ENCODE results near the gene CENPP. TPM values are rescaled to one million over a fixed set of nuclear protein-coding genes. Genes with fewer than 3 reads are reported as not detected.

Gene CENPP
- total RNA-seq, 1 donor from 2014 or later: 1.9 TPM

GRCh38 chr9:92395617-92396016 lies 69.9 kb downstream of the CENPP start:
- H3K36me3 Mint-ChIP-seq (ENCODE audit: low read depth, unreplicated experiment): no peaks in the 10 kb centered on the region
- no peak for FAIRE-seq
- TF ChIP-seq, protein P1, sequence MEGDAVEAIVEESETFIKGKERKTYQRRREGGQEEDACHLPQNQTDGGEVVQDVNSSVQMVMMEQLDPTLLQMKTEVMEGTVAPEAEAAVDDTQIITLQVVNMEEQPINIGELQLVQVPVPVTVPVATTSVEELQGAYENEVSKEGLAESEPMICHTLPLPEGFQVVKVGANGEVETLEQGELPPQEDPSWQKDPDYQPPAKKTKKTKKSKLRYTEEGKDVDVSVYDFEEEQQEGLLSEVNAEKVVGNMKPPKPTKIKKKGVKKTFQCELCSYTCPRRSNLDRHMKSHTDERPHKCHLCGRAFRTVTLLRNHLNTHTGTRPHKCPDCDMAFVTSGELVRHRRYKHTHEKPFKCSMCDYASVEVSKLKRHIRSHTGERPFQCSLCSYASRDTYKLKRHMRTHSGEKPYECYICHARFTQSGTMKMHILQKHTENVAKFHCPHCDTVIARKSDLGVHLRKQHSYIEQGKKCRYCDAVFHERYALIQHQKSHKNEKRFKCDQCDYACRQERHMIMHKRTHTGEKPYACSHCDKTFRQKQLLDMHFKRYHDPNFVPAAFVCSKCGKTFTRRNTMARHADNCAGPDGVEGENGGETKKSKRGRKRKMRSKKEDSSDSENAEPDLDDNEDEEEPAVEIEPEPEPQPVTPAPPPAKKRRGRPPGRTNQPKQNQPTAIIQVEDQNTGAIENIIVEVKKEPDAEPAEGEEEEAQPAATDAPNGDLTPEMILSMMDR (IDR thresholded peaks at IDR 0.05; ENCODE audit: insufficient read depth, low read depth, low read length): no peak
- TF ChIP-seq EZH2 (IDR thresholded peaks at IDR 0.05; ENCODE audit: insufficient read depth, low read length): no peak

DNA sequence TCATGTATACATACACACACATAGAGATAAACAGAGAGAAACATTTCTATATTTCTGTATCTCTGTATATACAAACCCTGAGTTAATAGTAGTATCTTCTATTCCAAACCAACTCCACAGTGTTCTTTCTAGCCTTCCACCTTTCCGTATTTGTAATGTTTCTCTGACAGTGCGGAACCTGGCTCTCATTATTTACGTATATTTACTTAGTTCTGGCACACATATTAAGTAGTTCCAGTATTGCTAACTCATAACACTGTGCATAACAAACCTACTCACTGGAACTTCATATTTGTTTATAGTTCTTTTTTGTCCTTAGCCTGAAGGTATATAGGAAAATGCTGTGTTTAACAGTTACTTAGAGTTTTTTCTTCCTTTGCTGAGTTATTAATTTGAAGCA lies 72.1 kb downstream of the CENPP start:
- Histone ChIP-seq H3K27me3 (ENCODE audit: insufficient read depth, low read length) (no peaks in the 10 kb centered on the region), H2AFZ (ENCODE audit: low read depth, low read length) (no peak overlapping the region), H3K27ac (ENCODE audit: low read depth, low read length) (no peak overlapping the region), H3K9ac (ENCODE audit: low read length) (no peak overlapping the region), H3K4me2 (ENCODE audit: low read length) (no peak overlapping the region), H3K79me2 (ENCODE audit: insufficient read depth, low read length) (no peaks in the 10 kb centered on the region), H3K4me1 (ENCODE audit: insufficient read depth, low read length) (no peaks in the 10 kb centered on the region), H4K20me1 (ENCODE audit: insufficient read depth, low read length) (no peaks in the 10 kb centered on the region), H3K36me3 (ENCODE audit: insufficient read depth, low read length) (no peaks in the 10 kb centered on the region), H3K4me3 (ENCODE audit: insufficient read depth, low read depth, low read length) (no peak overlapping the region), H3K9me3 (ENCODE audit: insufficient read depth, low read depth, low read length) (no peaks in the 10 kb centered on the region)
- H3K4me1 Mint-ChIP-seq (ENCODE audit: low read depth, unreplicated experiment): no peaks in the 10 kb centered on the region
- no peak overlapping the region for H3K27ac Mint-ChIP-seq (ENCODE audit: unreplicated experiment)
- H3K36me3 Mint-ChIP-seq (ENCODE audit: low read depth, unreplicated experiment): no peaks in the 10 kb centered on the region
- DNase-seq (ENCODE audit: low read depth) (no peak), FAIRE-seq (no peak)
- no peak for TF ChIP-seq EZH2 (IDR thresholded peaks at IDR 0.05; ENCODE audit: insufficient read depth, low read length)
- TF ChIP-seq, protein P1 (IDR thresholded peaks at IDR 0.05; ENCODE audit: insufficient read depth, low read depth, low read length): no peak
- H3K9me3 Mint-ChIP-seq (ENCODE audit: unreplicated experiment): no peaks in the 10 kb centered on the region
- H3K27me3 Mint-ChIP-seq (ENCODE audit: low read depth, unreplicated experiment): no peaks in the 10 kb centered on the region
- no peak overlapping the region for H3K4me3 Mint-ChIP-seq (ENCODE audit: unreplicated experiment)

More at GRCh38 chr9:92395617-92396016, 69.9 kb downstream of the CENPP start:
- no peaks in the 10 kb centered on the region for H3K36me3 ChIP-seq (ENCODE audit: insufficient read depth, low read length)
- H3K9me3 ChIP-seq (ENCODE audit: insufficient read depth, low read depth, low read length): no peaks in the 10 kb centered on the region
- no peaks in the 10 kb centered on the region for H4K20me1 ChIP-seq (ENCODE audit: insufficient read depth, low read length)
- no peak overlapping the region for H3K4me2 ChIP-seq (ENCODE audit: low read length)
- Mint-ChIP-seq H3K27ac (ENCODE audit: unreplicated experiment) (no peak overlapping the region), H3K4me1 (ENCODE audit: low read depth, unreplicated experiment) (peaks cover 4% of the 10 kb centered on the region), H3K4me3 (ENCODE audit: unreplicated experiment) (no peak overlapping the region), H3K9me3 (ENCODE audit: unreplicated experiment) (no peaks in the 10 kb centered on the region), H3K27me3 (ENCODE audit: low read depth, unreplicated experiment) (no peaks in the 10 kb centered on the region)
- no peak overlapping the region for H3K4me3 ChIP-seq (ENCODE audit: insufficient read depth, low read depth, low read length)
- H3K27me3 ChIP-seq (ENCODE audit: insufficient read depth, low read length): no peaks in the 10 kb centered on the region
- H3K9ac ChIP-seq (ENCODE audit: low read length): no peak overlapping the region
- H2AFZ ChIP-seq (ENCODE audit: low read depth, low read length): no peak overlapping the region
- no peak for DNase-seq (ENCODE audit: low read depth)
- H3K4me1 ChIP-seq (ENCODE audit: insufficient read depth, low read length): no peaks in the 10 kb centered on the region
- H3K27ac ChIP-seq (ENCODE audit: low read depth, low read length): no peak overlapping the region
- no peaks in the 10 kb centered on the region for H3K79me2 ChIP-seq (ENCODE audit: insufficient read depth, low read length)

DNA sequence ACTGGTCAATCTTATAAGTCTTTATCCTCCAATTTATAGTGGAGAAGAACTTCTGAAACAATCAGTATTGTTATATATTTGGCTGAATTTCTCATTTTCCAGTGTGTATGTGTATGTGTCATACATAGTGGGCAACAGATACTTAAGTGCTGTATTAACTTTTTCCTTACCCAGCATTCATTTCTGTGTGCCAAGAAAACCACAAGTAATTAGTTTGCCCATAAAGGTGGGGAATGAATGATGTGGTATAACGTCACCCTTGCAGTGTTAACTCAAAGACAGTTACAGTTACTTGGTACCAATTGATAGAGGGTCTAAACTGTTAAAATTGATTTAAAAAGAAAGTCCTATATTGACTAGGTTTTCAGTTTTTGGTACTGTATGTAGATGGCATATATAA lies 76.6 kb downstream of the CENPP start:
- H3K27me3 ChIP-seq (ENCODE audit: insufficient read depth, low read length): no peaks in the 10 kb centered on the region
- Mint-ChIP-seq H3K4me3 (ENCODE audit: unreplicated experiment) (no peak overlapping the region), H3K36me3 (ENCODE audit: low read depth, unreplicated experiment) (no peaks in the 10 kb centered on the region), H3K9me3 (ENCODE audit: unreplicated experiment) (no peaks in the 10 kb centered on the region), H3K27me3 (ENCODE audit: low read depth, unreplicated experiment) (no peaks in the 10 kb centered on the region), H3K27ac (ENCODE audit: unreplicated experiment) (no peak overlapping the region), H3K4me1 (ENCODE audit: low read depth, unreplicated experiment) (peaks cover 7% of the 10 kb centered on the region)
- no peak overlapping the region for H3K9ac ChIP-seq (ENCODE audit: low read length)
- no peaks in the 10 kb centered on the region for H3K36me3 ChIP-seq (ENCODE audit: insufficient read depth, low read length)
- no peak overlapping the region for H3K27ac ChIP-seq (ENCODE audit: low read depth, low read length)
- no peaks in the 10 kb centered on the region for H3K79me2 ChIP-seq (ENCODE audit: insufficient read depth, low read length)
- H3K4me1 ChIP-seq (ENCODE audit: insufficient read depth, low read length): no peaks in the 10 kb centered on the region
- no peak overlapping the region for H3K4me2 ChIP-seq (ENCODE audit: low read length)
- DNase-seq (ENCODE audit: low read depth) (no peak), FAIRE-seq (no peak)
- H4K20me1 ChIP-seq (ENCODE audit: insufficient read depth, low read length): no peaks in the 10 kb centered on the region
- H3K9me3 ChIP-seq (ENCODE audit: insufficient read depth, low read depth, low read length): no peaks in the 10 kb centered on the region
- TF ChIP-seq, protein P1 (IDR thresholded peaks at IDR 0.05; ENCODE audit: insufficient read depth, low read depth, low read length): no peak
- TF ChIP-seq EZH2 (IDR thresholded peaks at IDR 0.05; ENCODE audit: insufficient read depth, low read length): no peak
- H3K4me3 ChIP-seq (ENCODE audit: insufficient read depth, low read depth, low read length): no peak overlapping the region
- H2AFZ ChIP-seq (ENCODE audit: low read depth, low read length): no peak overlapping the region

Data from astrocyte (in vitro differentiated cells and primary cell).